Mammary epithelial cell (primary cell): ENCODE measurements around the gene RGPD5.
"Not testable (repeated sequence)": the region's sequence is repeated elsewhere in the genome, so short reads cannot be mapped to it uniquely, and the experiment has no call there.

Experiments used
- CTCF ChIP-seq, 2 donors: IDR thresholded peaks in 1 of 2; conservative IDR thresholded peaks in 1 of 2; 2 replicates each; pipeline ENCODE4 v1.5.1; 2011 to 2012; ENCODE audit warnings: inconsistent platforms in 2 of 2, low read length in 2 of 2, mild to moderate bottlenecking in 2 of 2, control low read depth in 1 of 2, low read depth in 1 of 2; ENCODE audit not compliant: insufficient read depth in 1 of 2; ENCODE audit errors: extremely low read depth in 1 of 2
- EZH2 ChIP-seq: IDR thresholded peaks from 2 replicates; pipeline ENCODE4 v1.6.1; 2012; ENCODE audit warnings: low read length, inconsistent platforms, borderline replicate concordance

GRCh38 chr2:109792659-109793058 lies 1.4 kb upstream of the RGPD5 start:
- TF ChIP-seq CTCF (conservative IDR thresholded peaks at IDR 0.05 in 1 of 2, IDR thresholded peaks at IDR 0.05 in 1 of 2; ENCODE audit: extremely low read depth in 1 of 2, insufficient read depth in 1 of 2, low read depth in 1 of 2, low read length in 2 of 2); EZH2: not testable (repeated sequence)
